B cell (primary cell): ENCODE data around the gene LIPG. TPM values are rescaled to one million over a fixed set of nuclear protein-coding genes. Genes with fewer than 3 reads are reported as not detected.
A peak's percentile ranks its signal among the peaks of the same experiment; 100 is the strongest.

Source experiments
- ATAC-seq: fragments of 200-7000 bp; cut with Tn5 transposase; one replicate; pipeline ENCODE4 v1.10.0; 2021; ENCODE audit warnings: low read depth, mild to moderate bottlenecking, moderate number of reproducible peaks, moderate library complexity
- CTCF ChIA-PET: fragments of 350-600 bp; sonication (Branson Sonifier 250); formaldehyde crosslinking; loops from one replicate; lab custom pipeline; 2021; ENCODE audit warnings: antibody characterized with exemption, inconsistent platforms; lab: Charles Lee
- POLR2A ChIA-PET: fragments of 350-600 bp; sonication (Branson Sonifier 250); formaldehyde crosslinking; loops from one replicate; lab custom pipeline; 2021; ENCODE audit warnings: antibody characterized with exemption; lab: Charles Lee
- DNase-seq: peaks from one replicate; pipeline ENCODE4 v3.0.0; 2013
- H2AFZ ChIP-seq: 2 replicates; pipeline ENCODE4 v1.6.1; 2012; ENCODE audit warnings: mild to moderate bottlenecking, low read depth, low read length; ENCODE audit not compliant: insufficient read depth, poor library complexity, severe bottlenecking
- H3K27ac ChIP-seq, 2 donors: 1 replicate in 1 of 2; 2 replicates in 1 of 2; pipeline ENCODE4 v1.5.1; 2012 to 2013; ENCODE audit warnings: low read length in 2 of 2, mild to moderate bottlenecking in 2 of 2, moderate library complexity in 1 of 2
- H3K27me3 ChIP-seq, 4 experiments: fragments of 200-600 bp in 1 of 4; sonication (generic) in 1 of 4; replicated peaks in 1 of 4; 1 replicate in 2 of 4; 2 replicates in 2 of 4; pipeline versions ENCODE4 v1.6.1 to v1.7.0; 2013 to 2016; ENCODE audit warnings: low read length in 3 of 4, mild to moderate bottlenecking in 2 of 4, mixed read lengths in 1 of 4, moderate library complexity in 1 of 4; ENCODE audit not compliant: insufficient read depth in 4 of 4, control insufficient read depth in 3 of 4; ENCODE audit errors: control extremely low read depth in 1 of 4
- H3K36me3 ChIP-seq, 2 experiments: replicated peaks in 1 of 2; 1 replicate in 1 of 2; 2 replicates in 1 of 2; pipeline versions ENCODE4 v1.6.1 to v1.7.1; 2013; ENCODE audit warnings: low read length in 1 of 2; ENCODE audit not compliant: insufficient read depth in 2 of 2, control insufficient read depth in 1 of 2; ENCODE audit errors: control extremely low read depth in 1 of 2, extremely low read depth in 1 of 2
- H3K4me1 ChIP-seq, 2 donors: fragments of 200-600 bp in 1 of 2; sonication (generic) in 1 of 2; 1 replicate in 1 of 2; 2 replicates in 1 of 2; pipeline versions ENCODE4 v1.5.1 to v1.6.1; 2013 to 2017; ENCODE audit warnings: low read length in 2 of 2; ENCODE audit not compliant: control insufficient read depth in 2 of 2, insufficient read depth in 2 of 2
- H3K4me2 ChIP-seq: replicated peaks from 2 replicates; pipeline ENCODE3; 2012; ENCODE audit warnings: mild to moderate bottlenecking, low read depth, low read length; ENCODE audit not compliant: poor library complexity, severe bottlenecking
- H3K4me3 ChIP-seq, 5 experiments: fragments of 200-600 bp in 1 of 5; sonication (generic) in 1 of 5; 1 replicate in 3 of 5; 2 replicates in 2 of 5; pipeline versions ENCODE4 v1.5.1 to v1.7.0; 2011 to 2016; ENCODE audit warnings: low read length in 4 of 5, mild to moderate bottlenecking in 4 of 5, low read depth in 2 of 5, control low read depth in 1 of 5, moderate library complexity in 1 of 5; ENCODE audit not compliant: insufficient read depth in 1 of 5; ENCODE audit errors: control extremely low read depth in 1 of 5, extremely low read depth in 1 of 5
- H3K79me2 ChIP-seq: fragments of 200-600 bp; sonication (generic); one replicate; pipeline ENCODE4 v1.6.0; 2016; ENCODE audit warnings: low read length; ENCODE audit not compliant: control insufficient read depth, insufficient read depth
- H3K9ac ChIP-seq: fragments of 200-600 bp; sonication (generic); 2 replicates; pipeline ENCODE4 v1.6.1; 2017; ENCODE audit warnings: mild to moderate bottlenecking, low read length, moderate library complexity
- H3K9me3 ChIP-seq, 3 donors: one replicate each; pipeline versions ENCODE4 v1.6.1 to v1.7.1; 2013; ENCODE audit warnings: low read length in 2 of 3; ENCODE audit not compliant: control insufficient read depth in 2 of 3, insufficient read depth in 1 of 3; ENCODE audit errors: control extremely low read depth in 1 of 3
- H4K20me1 ChIP-seq: 2 replicates; pipeline ENCODE4 v1.6.0; 2012; ENCODE audit warnings: mild to moderate bottlenecking, low read length; ENCODE audit not compliant: insufficient read depth, control insufficient read depth, poor library complexity, severe bottlenecking
- H3K27ac Mint-ChIP-seq: one replicate; pipeline ENCODE4 v1.8.0; 2021; ENCODE audit warnings: mixed read lengths
- H3K27me3 Mint-ChIP-seq: one replicate; pipeline ENCODE4 v1.8.0; 2021; ENCODE audit warnings: mixed read lengths
- H3K4me1 Mint-ChIP-seq: one replicate; pipeline ENCODE4 v1.8.0; 2021; ENCODE audit warnings: mixed read lengths
- H3K4me3 Mint-ChIP-seq: one replicate; pipeline ENCODE4 v1.8.0; 2021; ENCODE audit warnings: mixed read lengths
- H3K9me3 Mint-ChIP-seq: one replicate; pipeline ENCODE4 v1.8.0; 2022; ENCODE audit warnings: mixed read lengths; ENCODE audit not compliant: insufficient read depth
- EZH2 ChIP-seq: IDR thresholded peaks from 2 replicates; pipeline ENCODE4 v1.6.1; 2012; ENCODE audit warnings: borderline replicate concordance, low read depth, mild to moderate bottlenecking, moderate library complexity, low read length; ENCODE audit not compliant: insufficient read depth, poor library complexity, severe bottlenecking
- WGBS: methylation state at CpG from one replicate; pipeline ENCODE4 v1.1.5; 2013; ENCODE audit warnings: missing lambda C conversion rate; ENCODE audit not compliant: insufficient coverage; 5-methylcytosine and 5-hydroxymethylcytosine counted together
- intact Hi-C: fragments of 100-400 bp; cut with micrococcal nuclease; formaldehyde crosslinking; loops from one replicate; pipeline ENCODE4 v1.10.0; 2022
- polyA plus RNA-seq: library from polyadenylated mRNA; depleted of rRNA; stranded (reverse); fragments of >200 nt; gene quantifications from 2 replicates; pipeline ENCODE4 v1.2.3, GENCODE V29; 2012
- total RNA-seq, 2 donors: library from RNA; stranded (reverse); fragments of 120-200 nt in 1 of 2; gene quantifications; 1 replicate in 1 of 2; 2 replicates in 1 of 2; pipeline versions ENCODE4 v1.2.3 to v1.2.4, GENCODE V29; 2013 to 2022
- TF ChIP-seq, protein P1 (sequence below): fragments of 200-600 bp; IDR thresholded peaks from one replicate; pipeline ENCODE4 v1.8.0; 2022; ENCODE audit warnings: antibody characterized with exemption, mild to moderate bottlenecking

The LIPG gene
- total and polyA plus RNA-seq, 2 donors (not counting 1 experiment from before 2014, with no cell fraction given), result not detected

DNA sequence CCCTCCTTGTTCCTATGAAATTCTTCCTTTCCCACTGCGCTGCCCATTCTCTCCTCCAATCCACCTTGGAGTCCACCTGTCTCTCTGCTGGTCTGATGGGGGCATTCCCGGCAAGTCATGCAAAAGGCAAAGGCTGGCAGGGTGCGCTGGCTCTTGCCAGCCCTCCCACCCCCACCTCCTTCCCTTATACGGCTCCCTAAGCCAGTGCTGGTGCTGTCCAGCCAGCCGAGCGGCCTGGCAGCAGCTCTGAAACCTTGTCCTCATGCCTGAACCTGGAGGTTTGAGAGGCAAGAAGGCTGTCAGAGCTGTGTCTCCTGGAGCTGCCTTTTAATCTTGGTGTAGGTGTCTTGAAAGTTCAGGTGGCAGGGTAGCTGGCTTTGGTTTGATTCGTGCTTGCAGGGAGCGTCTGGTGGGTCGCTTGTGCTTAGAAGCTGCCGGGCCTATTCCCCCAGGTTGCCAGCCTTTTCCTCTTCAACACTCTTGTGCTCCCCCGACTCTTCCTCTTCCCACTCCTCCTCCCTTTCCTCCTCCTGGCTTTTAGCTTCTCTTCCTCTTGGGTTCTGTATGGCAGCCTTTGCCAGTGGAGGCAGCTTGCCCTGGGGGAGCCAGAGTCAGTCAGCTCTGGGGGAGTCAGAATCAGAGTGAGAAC, 748 bp downstream of the LIPG start:
- H3K36me3 ChIP-seq, result no peaks in the 10 kb centered on the region
- Mint-ChIP-seq H3K4me1 (peaks cover 28% of the 10 kb centered on the region), H3K9me3 (no peaks in the 10 kb centered on the region), H3K27me3 (peaks cover 70% of the 10 kb centered on the region), H3K27ac (no peak overlapping the region), H3K4me3 (peak overlapping the region; percentile 76)
- peak overlapping the region; percentile 59 for H2AFZ ChIP-seq
- peaks cover 0 to 58% (median 34%) of the 10 kb centered on the region in 4 experiments for H3K27me3 ChIP-seq
- CTCF ChIA-PET, result interaction anchor here (1.7 kb wide), 1 partner anchor 794 kb away, joined by 3 read pairs; no protein-coding TSS in a partner anchor
- no peaks in the 10 kb centered on the region for H4K20me1 ChIP-seq
- H3K9ac ChIP-seq, result peak overlapping the region; percentile 44
- WGBS, result 49% methylated on average over 7 of the region's 11 CpGs
- H3K79me2 ChIP-seq, result no peaks in the 10 kb centered on the region
- ATAC-seq (no peak), DNase-seq (no peak)
- peak overlapping the region in 1 of 5 experiments; percentile 31 for H3K4me3 ChIP-seq
- intact Hi-C loops, result no loop called here
- POLR2A ChIA-PET, result no interaction called here
- H3K27ac ChIP-seq, result no peak overlapping the region
- TF ChIP-seq, protein P1, sequence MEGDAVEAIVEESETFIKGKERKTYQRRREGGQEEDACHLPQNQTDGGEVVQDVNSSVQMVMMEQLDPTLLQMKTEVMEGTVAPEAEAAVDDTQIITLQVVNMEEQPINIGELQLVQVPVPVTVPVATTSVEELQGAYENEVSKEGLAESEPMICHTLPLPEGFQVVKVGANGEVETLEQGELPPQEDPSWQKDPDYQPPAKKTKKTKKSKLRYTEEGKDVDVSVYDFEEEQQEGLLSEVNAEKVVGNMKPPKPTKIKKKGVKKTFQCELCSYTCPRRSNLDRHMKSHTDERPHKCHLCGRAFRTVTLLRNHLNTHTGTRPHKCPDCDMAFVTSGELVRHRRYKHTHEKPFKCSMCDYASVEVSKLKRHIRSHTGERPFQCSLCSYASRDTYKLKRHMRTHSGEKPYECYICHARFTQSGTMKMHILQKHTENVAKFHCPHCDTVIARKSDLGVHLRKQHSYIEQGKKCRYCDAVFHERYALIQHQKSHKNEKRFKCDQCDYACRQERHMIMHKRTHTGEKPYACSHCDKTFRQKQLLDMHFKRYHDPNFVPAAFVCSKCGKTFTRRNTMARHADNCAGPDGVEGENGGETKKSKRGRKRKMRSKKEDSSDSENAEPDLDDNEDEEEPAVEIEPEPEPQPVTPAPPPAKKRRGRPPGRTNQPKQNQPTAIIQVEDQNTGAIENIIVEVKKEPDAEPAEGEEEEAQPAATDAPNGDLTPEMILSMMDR, result no peak
- TF ChIP-seq EZH2, result no peak
- H3K4me2 ChIP-seq, result peak overlapping the region; percentile 69
- peaks cover 0 to 21% (median 0%) of the 10 kb centered on the region in 3 donors for H3K9me3 ChIP-seq
- H3K4me1 ChIP-seq, result peaks cover 20 to 30% of the 10 kb centered on the region in 2 donors

- H3K27ac Mint-ChIP-seq, result no peak overlapping the region
- no peak for TF ChIP-seq EZH2
- TF ChIP-seq, protein P1, result no peak
These were observed 1.3 kb downstream of the LIPG start for GRCh38 chr18:49563130-49563540.

More at GRCh38 chr18:49563130-49563540, 1.3 kb downstream of the LIPG start:
- DNase-seq (no peak), ATAC-seq (no peak)
- H3K4me1 Mint-ChIP-seq, result peaks cover 28% of the 10 kb centered on the region
- no peaks in the 10 kb centered on the region for H4K20me1 ChIP-seq
- ChIA-PET CTCF (no interaction called here), POLR2A (no interaction called here)
- H2AFZ ChIP-seq, result no peak overlapping the region
- H3K4me1 ChIP-seq, result peaks cover 20 to 30% of the 10 kb centered on the region in 2 donors
- no peak overlapping the region for H3K9ac ChIP-seq
- H3K9me3 ChIP-seq, result peaks cover 0 to 21% (median 0%) of the 10 kb centered on the region in 3 donors
- no peak overlapping the region for H3K4me2 ChIP-seq
- H3K79me2 ChIP-seq, result no peaks in the 10 kb centered on the region
- no peaks in the 10 kb centered on the region for H3K36me3 ChIP-seq
- H3K4me3 ChIP-seq, result no peak overlapping the region
- H3K9me3 Mint-ChIP-seq, result no peaks in the 10 kb centered on the region
- intact Hi-C loops, result no loop called here
- H3K27ac ChIP-seq, result no peak overlapping the region
- peaks cover 70% of the 10 kb centered on the region for H3K27me3 Mint-ChIP-seq
- H3K4me3 Mint-ChIP-seq, result peak overlapping the region; percentile 27
- H3K27me3 ChIP-seq, result peaks cover 0 to 58% (median 34%) of the 10 kb centered on the region in 4 experiments
